Stimulated activated CD4-positive, alpha-beta T cell treated with anti-CD3 and anti-CD28 coated beads, TNF-alpha, amount 100 ng/mL, for 1 hour (primary cell): ENCODE data around the gene RNF217.

ENCODE experiments used
- DNase-seq, 3 donors: peaks; one replicate each; pipeline ENCODE4 v3.0.0-alpha.2; 2020; ENCODE audit warnings: low read depth in 3 of 3, low spot score in 1 of 3

Gene RNF217

GRCh38 chr6:125095580-125096301 lies 133.5 kb downstream of the RNF217 start:
- DNase-seq, result no peak

GRCh38 chr6:125097186-125097585 lies 134.9 kb downstream of the RNF217 start:
- DNase-seq, result no peak

GRCh38 chr6:125098253-125098652 lies 136.0 kb downstream of the RNF217 start:
- no peak for DNase-seq

- no peak for DNase-seq
Observed at GRCh38 chr6:125099211-125100073, 137.2 kb downstream of the RNF217 start.

GRCh38 chr6:125100074-125100652 lies 137.9 kb downstream of the RNF217 start:
- no peak for DNase-seq

GRCh38 chr6:125101128-125101527 lies 138.9 kb downstream of the RNF217 start:
- DNase-seq, result no peak

GRCh38 chr6:125101631-125102030 lies 139.4 kb downstream of the RNF217 start:
- no peak for DNase-seq

GRCh38 chr6:125102411-125102810 lies 140.2 kb downstream of the RNF217 start:
- no peak for DNase-seq

GRCh38 chr6:125102891-125103290 lies 140.7 kb downstream of the RNF217 start:
- DNase-seq, result no peak

- DNase-seq, result no peak
Observed at GRCh38 chr6:125104425-125104824, 142.2 kb downstream of the RNF217 start.

GRCh38 chr6:125107048-125107447 lies 144.8 kb downstream of the RNF217 start:
- no peak for DNase-seq

GRCh38 chr6:125107896-125108295 lies 145.7 kb downstream of the RNF217 start:
- no peak for DNase-seq

- DNase-seq, result no peak
Observed at GRCh38 chr6:125110056-125110455, 147.8 kb downstream of the RNF217 start.

- no peak for DNase-seq
Observed at GRCh38 chr6:125111219-125111983, 149.2 kb downstream of the RNF217 start.

- DNase-seq, result no peak
Observed at GRCh38 chr6:125112934-125113333, 150.7 kb downstream of the RNF217 start.

- peak in 2 of 3 donors; percentile 3 to 15 for DNase-seq
Observed at GRCh38 chr6:125114248-125114858, 152.1 kb downstream of the RNF217 start.

- DNase-seq, result no peak
Observed at GRCh38 chr6:125116170-125116569, 153.9 kb downstream of the RNF217 start.

- no peak for DNase-seq
Observed at GRCh38 chr6:125116710-125117109, 154.5 kb downstream of the RNF217 start.

- DNase-seq, result no peak
Observed at GRCh38 chr6:125117818-125118217, 155.6 kb downstream of the RNF217 start.

GRCh38 chr6:125120054-125120590 lies 157.9 kb downstream of the RNF217 start:
- DNase-seq, result no peak

GRCh38 chr6:125121894-125122293 lies 159.7 kb downstream of the RNF217 start:
- DNase-seq, result no peak
